K562 treated with DMSO at 1 percent for 4 hours (cell line): ENCODE measurements around the gene ZSCAN12. TPM values are rescaled to one million over a fixed set of nuclear protein-coding genes. Genes with fewer than 3 reads are reported as not detected.

Experiments
- total RNA-seq: library from RNA; unstranded; fragments of 300-600 nt; gene quantifications from 2 replicates; pipeline ENCODE4 v1.2.3, GENCODE V29; 2022; ENCODE audit not compliant: insufficient read depth

ZSCAN12 gene
- total RNA-seq, result 4.5 and 6.8 TPM in 2 replicates

GRCh38 chr6:28399350-28400121 lies at the start of gene ZSCAN12:
Gene ZSCAN12 (minus strand): TSS chr6:28399747. CDS start chr6:28398405, 1,342 bp downstream.

GRCh38 chr6:28443112-28443773 lies 43.7 kb upstream of the ZSCAN12 start, which contains the start of gene ZSCAN23:
Gene ZSCAN23 (minus strand): TSS chr6:28443491. CDS start chr6:28436266, 7,225 bp downstream.

GRCh38 chr6:28349892-28350737 lies 49.4 kb downstream of the ZSCAN12 start, which contains the start of gene ZKSCAN3:
Gene ZKSCAN3 (plus strand): TSS chr6:28349947. CDS start chr6:28359587, 9,640 bp downstream.

GRCh38 chr6:28335564-28336283 lies 63.8 kb downstream of the ZSCAN12 start, which contains the start of gene ZSCAN31:
Gene ZSCAN31 (minus strand): TSS chr6:28336148. CDS start chr6:28329683, 6,465 bp downstream.

Other genes starting within 250 kb of the ZSCAN12 start
- gene ZSCAN9, start 174.5 kb downstream of the ZSCAN12 start, total RNA-seq, result 18.1 and 19.4 TPM in 2 replicates
- gene ZKSCAN4, start 147.5 kb downstream of the ZSCAN12 start, total RNA-seq, result 6.0 and 6.2 TPM in 2 replicates
- not detected in 2 replicates for gene NKAPL, start 140.4 kb downstream of the ZSCAN12 start, total RNA-seq
- 4.1 and 5.6 TPM in 2 replicates for gene ZSCAN26, start 132.6 kb downstream of the ZSCAN12 start, total RNA-seq
- 7.1 and 8.1 TPM in 2 replicates for gene PGBD1, start 118.2 kb downstream of the ZSCAN12 start, total RNA-seq
- gene ZSCAN31, start 63.6 kb downstream of the ZSCAN12 start, total RNA-seq, result 5.8 and 7.0 TPM in 2 replicates
- 4.3 and 4.5 TPM in 2 replicates for gene ZKSCAN3, start 49.8 kb downstream of the ZSCAN12 start, total RNA-seq
- not detected in 2 replicates for gene ZSCAN23, start 43.7 kb upstream of the ZSCAN12 start, total RNA-seq
- not detected in 2 replicates for gene GPX6, start 116.0 kb upstream of the ZSCAN12 start, total RNA-seq
- 1.2 and 2.2 TPM in 2 replicates for gene GPX5, start 126.1 kb upstream of the ZSCAN12 start, total RNA-seq